Uterus (tissue), 2 donors: Measurements from ENCODE around the gene MTHFD2.

ENCODE experiments used
- CTCF ChIP-seq, 4 experiments: fragments of 200-600 bp in 2 of 4; fragments of 450-650 bp in 2 of 4; sonication (generic) in 2 of 4; IDR thresholded peaks; one replicate each; pipeline ENCODE4 v1.5.1; 2016 to 2019; ENCODE audit warnings: antibody characterized with exemption in 4 of 4, mild to moderate bottlenecking in 2 of 4, moderate library complexity in 1 of 4
- POLR2A ChIP-seq, 2 donors: fragments of 450-650 bp; IDR thresholded peaks; one replicate each; pipeline ENCODE4 v1.6.1; 2016; ENCODE audit warnings: antibody characterized with exemption in 2 of 2, mild to moderate bottlenecking in 1 of 2, moderate library complexity in 1 of 2

GRCh38 chr2:74259191-74259590, 60.8 kb downstream of the MTHFD2 start:
- TF ChIP-seq CTCF (IDR thresholded peaks at IDR 0.05): no peak
- no peak for TF ChIP-seq POLR2A (IDR thresholded peaks at IDR 0.05)
